H1 (cell line): ENCODE results near the gene TOMT. TPM values are rescaled to one million over a fixed set of nuclear protein-coding genes. Genes with fewer than 3 reads are reported as not detected.

Experiments used
- CTCF ChIA-PET: fragments of 300-600 bp; sonication (Branson Sonifier 250); formaldehyde crosslinking; loops from one replicate; lab custom pipeline; 2021; ENCODE audit not compliant: partially characterized antibody; lab: Charles Lee
- POLR2A ChIA-PET: fragments of 300-600 bp; sonication (Branson Sonifier 250); formaldehyde crosslinking; loops from one replicate; lab custom pipeline; 2021; ENCODE audit warnings: inconsistent platforms; ENCODE audit not compliant: partially characterized antibody; lab: Charles Lee
- DNase-seq, 2 experiments: peaks; one replicate each; pipeline versions ENCODE4 v3.0.0 to v3.0.0-alpha.2; 2010 to 2022; ENCODE audit warnings: low spot score in 2 of 2, low read depth in 1 of 2, mixed read lengths in 1 of 2
- FAIRE-seq: peaks from 2 replicates; lab custom pipeline; 2011; peaks lifted over from hg19 to GRCh38; lab: Jason Lieb, UNC
- H2AFZ ChIP-seq: 2 replicates; pipeline ENCODE4 v1.8.1; 2012; ENCODE audit warnings: low read length, inconsistent platforms
- H2AK5ac ChIP-seq: 2 replicates; pipeline ENCODE4 v1.6.1; 2013; ENCODE audit warnings: low read depth, low read length
- H2BK120ac ChIP-seq: replicated peaks from 2 replicates; pipeline ENCODE3; 2013; ENCODE audit warnings: low read depth, low read length, inconsistent platforms
- H2BK12ac ChIP-seq: 2 replicates; pipeline ENCODE4 v1.6.1; 2013; ENCODE audit warnings: low read depth, low read length
- H2BK15ac ChIP-seq: 2 replicates; pipeline ENCODE4 v1.6.1; 2013; ENCODE audit warnings: low read length
- H2BK20ac ChIP-seq: 2 replicates; pipeline ENCODE4 v1.6.1; 2013; ENCODE audit warnings: low read length
- H2BK5ac ChIP-seq: 2 replicates; pipeline ENCODE4 v1.6.1; 2013; ENCODE audit warnings: low read depth, low read length
- H3K14ac ChIP-seq: 2 replicates; pipeline ENCODE4 v1.6.1; 2013; ENCODE audit warnings: inconsistent platforms; ENCODE audit not compliant: insufficient read length
- H3K18ac ChIP-seq: 2 replicates; pipeline ENCODE4 v1.6.1; 2013; ENCODE audit warnings: low read length; ENCODE audit errors: extremely low read depth
- H3K23ac ChIP-seq: 2 replicates; pipeline ENCODE4 v1.6.1; 2013; ENCODE audit warnings: inconsistent platforms; ENCODE audit not compliant: insufficient read length
- H3K23me2 ChIP-seq: 2 replicates; pipeline ENCODE4 v1.6.1; 2013; ENCODE audit warnings: low read depth, low read length
- H3K27ac ChIP-seq: 2 replicates; pipeline ENCODE4 v1.6.1; 2011; ENCODE audit warnings: low read depth, low read length, inconsistent platforms
- H3K27me3 ChIP-seq, 4 experiments: replicated peaks in 1 of 4; 1 replicate in 1 of 4; 2 replicates in 3 of 4; pipeline versions ENCODE4 v1.6.1 to v1.8.1; 2011 to 2013; ENCODE audit warnings: low read length in 3 of 4, mild to moderate bottlenecking in 3 of 4, inconsistent platforms in 2 of 4, mixed read lengths in 2 of 4, moderate library complexity in 1 of 4; ENCODE audit not compliant: control insufficient read depth in 3 of 4, insufficient read depth in 3 of 4; ENCODE audit errors: extremely low read depth in 1 of 4
- H3K36me3 ChIP-seq, 4 experiments: 2 replicates each; pipeline versions ENCODE4 v1.6.1 to v1.8.1; 2011 to 2013; ENCODE audit warnings: mild to moderate bottlenecking in 4 of 4, low read length in 3 of 4, moderate library complexity in 2 of 4, control low read depth in 1 of 4, inconsistent platforms in 1 of 4; ENCODE audit not compliant: insufficient read depth in 4 of 4, control insufficient read depth in 2 of 4
- H3K4ac ChIP-seq: replicated peaks from 2 replicates; pipeline ENCODE3; 2013; ENCODE audit warnings: low read length, low read depth, mixed read lengths, inconsistent platforms; ENCODE audit not compliant: insufficient read length
- H3K4me1 ChIP-seq, 4 experiments: replicated peaks in 1 of 4; 1 replicate in 1 of 4; 2 replicates in 3 of 4; pipeline versions ENCODE4 v1.6.1 to v1.8.1; 2011 to 2013; ENCODE audit warnings: low read length in 3 of 4, inconsistent platforms in 2 of 4, mixed read lengths in 1 of 4; ENCODE audit not compliant: insufficient read depth in 4 of 4, control insufficient read depth in 3 of 4
- H3K4me2 ChIP-seq, 2 experiments: 2 replicates each; pipeline versions ENCODE4 v1.6.1 to v1.8.1; 2011 to 2013; ENCODE audit warnings: low read depth in 2 of 2, low read length in 2 of 2, control low read depth in 1 of 2, inconsistent platforms in 1 of 2, mild to moderate bottlenecking in 1 of 2; ENCODE audit not compliant: insufficient read depth in 1 of 2
- H3K4me3 ChIP-seq, 4 experiments: fragments of 200-600, 300-600 bp in 1 of 4; sonication (generic), shearing (Covaris generic), sonication (Bioruptor Twin) in 1 of 4; 2 replicates each; pipeline versions ENCODE4 v1.5.1 to v1.8.1; 2011 to 2016; ENCODE audit warnings: low read length in 4 of 4, low read depth in 3 of 4, control low read depth in 2 of 4, inconsistent platforms in 2 of 4, mild to moderate bottlenecking in 2 of 4, mixed read lengths in 1 of 4, moderate library complexity in 1 of 4; ENCODE audit not compliant: insufficient read depth in 2 of 4; ENCODE audit errors: extremely low read depth in 1 of 4
- H3K56ac ChIP-seq: replicated peaks from 2 replicates; pipeline ENCODE3; 2013; ENCODE audit warnings: low read depth, mild to moderate bottlenecking, mixed read lengths, low read length, inconsistent platforms; ENCODE audit not compliant: insufficient read length
- H3K79me1 ChIP-seq: 2 replicates; pipeline ENCODE4 v1.6.1; 2013; ENCODE audit warnings: low read depth, low read length, control low read depth
- H3K79me2 ChIP-seq, 2 experiments: 2 replicates each; pipeline versions ENCODE4 v1.6.1 to v1.8.1; 2012 to 2013; ENCODE audit warnings: low read length in 2 of 2, mild to moderate bottlenecking in 2 of 2, inconsistent platforms in 1 of 2; ENCODE audit not compliant: insufficient read depth in 2 of 2, control insufficient read depth in 1 of 2
- H3K9ac ChIP-seq, 4 experiments: replicated peaks in 1 of 4; 1 replicate in 1 of 4; 2 replicates in 3 of 4; pipeline versions ENCODE4 v1.6.1 to v1.8.1; 2011 to 2013; ENCODE audit warnings: low read depth in 3 of 4, low read length in 3 of 4, control low read depth in 2 of 4, mild to moderate bottlenecking in 2 of 4, moderate library complexity in 2 of 4, inconsistent platforms in 1 of 4; ENCODE audit errors: extremely low read depth in 1 of 4
- H3K9me3 ChIP-seq, 2 experiments: 2 replicates each; pipeline versions ENCODE4 v1.6.1 to v1.8.1; 2012 to 2013; ENCODE audit warnings: mild to moderate bottlenecking in 2 of 2, moderate library complexity in 2 of 2, control low read depth in 1 of 2, inconsistent platforms in 1 of 2, low read depth in 1 of 2, low read length in 1 of 2, mixed read lengths in 1 of 2; ENCODE audit not compliant: insufficient read depth in 2 of 2
- H4K20me1 ChIP-seq, 2 experiments: replicated peaks in 1 of 2; 2 replicates each; pipeline versions ENCODE3 to v1.8.1; 2011 to 2013; ENCODE audit warnings: inconsistent platforms in 2 of 2, low read length in 2 of 2, mild to moderate bottlenecking in 1 of 2; ENCODE audit not compliant: insufficient read depth in 2 of 2, control insufficient read depth in 1 of 2
- H4K5ac ChIP-seq: 2 replicates; pipeline ENCODE4 v1.6.1; 2013; ENCODE audit warnings: low read length, low read depth, mixed read lengths, inconsistent platforms; ENCODE audit not compliant: insufficient read length
- H4K8ac ChIP-seq: 2 replicates; pipeline ENCODE4 v1.8.0; 2013; ENCODE audit warnings: mild to moderate bottlenecking, moderate library complexity, low read length, inconsistent platforms; ENCODE audit not compliant: insufficient read depth; ENCODE audit errors: extremely low read depth
- H4K91ac ChIP-seq: replicated peaks from 2 replicates; pipeline ENCODE3; 2013; ENCODE audit warnings: low read length, mixed read lengths, inconsistent platforms; ENCODE audit not compliant: insufficient read length
- CTBP2 ChIP-seq: IDR thresholded peaks from 2 replicates; pipeline ENCODE4 v1.7.0; 2011; ENCODE audit warnings: borderline replicate concordance, mild to moderate bottlenecking, moderate library complexity, mixed read lengths, low read length; ENCODE audit not compliant: insufficient read depth, insufficient read length
- JUN ChIP-seq: IDR thresholded peaks from 2 replicates; pipeline ENCODE4 v1.6.1; 2011; ENCODE audit warnings: low read depth, mild to moderate bottlenecking, improper control_type of control experiment, low read length
- JUND ChIP-seq: IDR thresholded peaks from 2 replicates; pipeline ENCODE4 v1.6.1; 2011; ENCODE audit warnings: mild to moderate bottlenecking, improper control_type of control experiment, low read length
- POLR2AphosphoS5 ChIP-seq: IDR thresholded peaks from 2 replicates; pipeline ENCODE4 v1.6.1; 2011; ENCODE audit warnings: low read depth, low read length
- RFX5 ChIP-seq: IDR thresholded peaks from 2 replicates; pipeline ENCODE4 v1.6.1; 2011; ENCODE audit warnings: low read depth, low read length, improper control_type of control experiment, borderline replicate concordance
- SIN3A ChIP-seq, 2 experiments: IDR thresholded peaks in 1 of 2; conservative IDR thresholded peaks in 1 of 2; 2 replicates each; pipeline ENCODE4 v1.6.1; 2011 to 2012; ENCODE audit warnings: low read length in 2 of 2, improper control_type of control experiment in 1 of 2, low read depth in 1 of 2, mild to moderate bottlenecking in 1 of 2
- SP2 ChIP-seq: IDR thresholded peaks from 2 replicates; pipeline ENCODE4 v1.6.1; 2012; ENCODE audit warnings: mild to moderate bottlenecking, low read length, inconsistent platforms
- SP4 ChIP-seq: IDR thresholded peaks from 2 replicates; pipeline ENCODE4 v1.6.1; 2012; ENCODE audit warnings: low read length, inconsistent platforms
- SUZ12 ChIP-seq: fragments of 200-600 bp; sonication (generic); IDR thresholded peaks from 2 replicates; pipeline ENCODE4 v1.6.1; 2012; ENCODE audit warnings: mild to moderate bottlenecking, inconsistent platforms, low read length, moderate library complexity, mixed read lengths
- TAF7 ChIP-seq: optimal IDR thresholded peaks from 2 replicates; pipeline ENCODE3; 2011; ENCODE audit warnings: low read depth, mild to moderate bottlenecking, inconsistent platforms, low read length, moderate library complexity, borderline replicate concordance
- polyA plus RNA-seq, 7 experiments: library from polyadenylated mRNA; depleted of rRNA in 3 of 7; stranded (reverse) in 5 of 7; unstranded in 2 of 7; fragments of >200 nt in 5 of 7; fragments of 200-250 nt in 2 of 7; gene quantifications; 1 replicate in 5 of 7; 2 replicates in 1 of 7; 4 replicates in 1 of 7; pipeline versions ENCODE4 v1.2.1 to v1.2.3, GENCODE V29; 2011 to 2013; ENCODE audit warnings: missing spikeins in 2 of 7, mixed read lengths in 2 of 7
- total RNA-seq: library from RNA; stranded (reverse); fragmentation: NEBNext Ultra II Directional; extraction: Animal tissue kit (Norgen Biotek cat#: 25700); gene quantifications from 2 replicates; pipeline ENCODE4 v1.2.1, GENCODE V29; 2021
- TF ChIP-seq, protein P1 (sequence below): IDR thresholded peaks from 2 replicates; pipeline ENCODE4 v1.6.1; 2012; ENCODE audit warnings: low read length, inconsistent platforms

Gene TOMT
- total and polyA plus RNA-seq, 2 of the 8 experiments (the other 6 are each of a cell fraction or from before 2014, with no cell fraction given) = 0.11 TPM; not detected in 1

DNA sequence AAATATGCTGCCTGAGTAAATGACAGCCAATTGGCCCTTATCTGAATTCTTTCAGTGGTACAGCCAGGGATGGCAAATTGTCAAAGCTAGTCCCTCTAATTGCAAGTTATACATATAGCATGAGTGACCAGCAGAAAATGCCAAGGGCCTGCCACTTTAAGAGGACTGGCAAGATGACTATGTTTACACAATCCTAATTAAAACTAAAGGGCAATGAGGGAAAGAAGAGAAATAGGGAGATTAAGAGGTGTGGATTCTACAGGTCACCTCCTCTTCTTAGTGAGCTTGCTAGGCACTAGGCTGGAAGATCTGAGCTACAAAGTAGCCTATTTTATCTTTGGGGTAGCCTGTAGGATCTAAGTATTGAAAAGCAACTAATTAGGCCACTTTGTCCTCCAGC lies 38.9 kb upstream of the TOMT start:
- Histone ChIP-seq H3K4me1 (peaks cover 0 to 3% (median under 1%) of the 10 kb centered on the region in 4 experiments; a peak in 2 of 7 replicates), H3K36me3 (peaks cover 0 to 22% (median 6%) of the 10 kb centered on the region in 4 experiments; a peak in 4 of 8 replicates), H3K23me2 (no peaks in the 10 kb centered on the region), H4K91ac (no peak overlapping the region), H3K56ac (no peak overlapping the region), H3K18ac (no peak overlapping the region), H2BK20ac (no peak overlapping the region), H3K9me3 (no peaks in the 10 kb centered on the region), H3K79me2 (peaks cover under 1 to 61% of the 10 kb centered on the region in 2 experiments), H4K5ac (no peak overlapping the region), H3K9ac (no peak overlapping the region), H3K79me1 (peaks cover 3% of the 10 kb centered on the region; the same call in 1 of the 2 replicates), H2AFZ (no peak overlapping the region), H3K4me3 (no peak overlapping the region), H3K27me3 (no peaks in the 10 kb centered on the region), H2AK5ac (no peak overlapping the region), H2BK5ac (no peak overlapping the region), H2BK15ac (no peak overlapping the region), H2BK12ac (no peak overlapping the region), H4K8ac (no peak overlapping the region), H3K27ac (no peak overlapping the region), H2BK120ac (no peak overlapping the region), H3K4ac (no peak overlapping the region), H3K14ac (no peak overlapping the region), H4K20me1 (peaks cover 3 to 4% of the 10 kb centered on the region in 2 experiments), H3K23ac (no peak overlapping the region), H3K4me2 (no peak overlapping the region)
- ChIA-PET CTCF (interaction anchor here (0.6 to 2.7 kb wide), 8 partner anchors 8 to 201 kb away, joined by 3 to 18 read pairs (median 6); no protein-coding TSS in a partner anchor), POLR2A (interaction anchor here (0.7 to 1.3 kb wide), 5 partner anchors 9 to 36 kb away, joined by 3 to 4 read pairs (median 3); no protein-coding TSS in a partner anchor)
- no peak for TF ChIP-seq POLR2AphosphoS5
- TF ChIP-seq SP2 = no peak
- TF ChIP-seq TAF7 = no peak
- no peak for TF ChIP-seq RFX5
- TF ChIP-seq, protein P1, sequence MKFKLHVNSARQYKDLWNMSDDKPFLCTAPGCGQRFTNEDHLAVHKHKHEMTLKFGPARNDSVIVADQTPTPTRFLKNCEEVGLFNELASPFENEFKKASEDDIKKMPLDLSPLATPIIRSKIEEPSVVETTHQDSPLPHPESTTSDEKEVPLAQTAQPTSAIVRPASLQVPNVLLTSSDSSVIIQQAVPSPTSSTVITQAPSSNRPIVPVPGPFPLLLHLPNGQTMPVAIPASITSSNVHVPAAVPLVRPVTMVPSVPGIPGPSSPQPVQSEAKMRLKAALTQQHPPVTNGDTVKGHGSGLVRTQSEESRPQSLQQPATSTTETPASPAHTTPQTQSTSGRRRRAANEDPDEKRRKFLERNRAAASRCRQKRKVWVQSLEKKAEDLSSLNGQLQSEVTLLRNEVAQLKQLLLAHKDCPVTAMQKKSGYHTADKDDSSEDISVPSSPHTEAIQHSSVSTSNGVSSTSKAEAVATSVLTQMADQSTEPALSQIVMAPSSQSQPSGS = no peak
- TF ChIP-seq SP4 = no peak
- TF ChIP-seq JUND = no peak
- no peak for TF ChIP-seq JUN
- TF ChIP-seq SUZ12 = no peak
- TF ChIP-seq CTBP2 = no peak
- no peak for TF ChIP-seq SIN3A (conservative IDR thresholded peaks at IDR 0.05 in 1 of 2, IDR thresholded peaks at IDR 0.05 in 1 of 2; ENCODE audit: low read depth in 1 of 2, low read length in 2 of 2)
- no peak for DNase-seq
- FAIRE-seq = no peak
